Keratinocyte (primary cell): ENCODE measurements around the gene CDH13. TPM values are rescaled to one million over a fixed set of nuclear protein-coding genes. Genes with fewer than 3 reads are reported as not detected.

Experiments
- DNase-seq: peaks from one replicate; pipeline ENCODE4 v3.0.0-alpha.2; 2011; ENCODE audit warnings: low read depth, missing footprints, low spot score
- FAIRE-seq: peaks from 2 replicates; lab custom pipeline; 2011; peaks lifted over from hg19 to GRCh38; lab: Jason Lieb, UNC
- H2AFZ ChIP-seq: 2 replicates; pipeline ENCODE4 v1.6.0; 2012; ENCODE audit warnings: low read length, control low read depth, inconsistent platforms; ENCODE audit not compliant: control insufficient read depth
- H3K27ac ChIP-seq: 2 replicates; pipeline ENCODE4 v1.5.1; 2011; ENCODE audit warnings: low read length; ENCODE audit not compliant: control insufficient read depth, insufficient read depth
- H3K27me3 ChIP-seq: 3 replicates; pipeline ENCODE4 v1.6.0; 2011; ENCODE audit warnings: low read length; ENCODE audit not compliant: control insufficient read depth, insufficient read depth; ENCODE audit errors: extremely low read depth
- H3K36me3 ChIP-seq, 2 experiments: 2 replicates in 1 of 2; 3 replicates in 1 of 2; pipeline ENCODE4 v1.5.1; 2011; ENCODE audit warnings: low read length in 2 of 2, mild to moderate bottlenecking in 1 of 2; ENCODE audit not compliant: control insufficient read depth in 2 of 2, insufficient read depth in 2 of 2; ENCODE audit errors: extremely low read depth in 1 of 2
- H3K4me1 ChIP-seq: 3 replicates; pipeline ENCODE4 v1.5.1; 2011; ENCODE audit warnings: low read length; ENCODE audit not compliant: control insufficient read depth, insufficient read depth; ENCODE audit errors: extremely low read depth
- H3K4me2 ChIP-seq: 3 replicates; pipeline ENCODE4 v1.6.0; 2011; ENCODE audit warnings: low read depth, low read length; ENCODE audit not compliant: control insufficient read depth, insufficient read depth; ENCODE audit errors: extremely low read depth
- H3K4me3 ChIP-seq, 3 experiments: fragments of 200-600 bp in 1 of 3; sonication (generic) in 1 of 3; 2 replicates in 2 of 3; 3 replicates in 1 of 3; pipeline ENCODE4 v1.5.1; 2011 to 2016; ENCODE audit warnings: low read length in 3 of 3, mild to moderate bottlenecking in 3 of 3, control low read depth in 2 of 3, inconsistent platforms in 1 of 3, low read depth in 1 of 3, mixed read lengths in 1 of 3, mixed run types in 1 of 3, moderate library complexity in 1 of 3; ENCODE audit not compliant: control insufficient read depth in 2 of 3, insufficient read depth in 2 of 3; ENCODE audit errors: extremely low read depth in 1 of 3
- H3K79me2 ChIP-seq: 2 replicates; pipeline ENCODE4 v1.6.0; 2012; ENCODE audit warnings: low read length; ENCODE audit not compliant: control insufficient read depth, insufficient read depth
- H3K9ac ChIP-seq: 3 replicates; pipeline ENCODE4 v1.6.0; 2011; ENCODE audit warnings: low read length; ENCODE audit not compliant: control insufficient read depth, insufficient read depth; ENCODE audit errors: extremely low read depth
- H3K9me1 ChIP-seq: 3 replicates; pipeline ENCODE4 v1.6.0; 2011; ENCODE audit warnings: low read length; ENCODE audit not compliant: control insufficient read depth, insufficient read depth; ENCODE audit errors: extremely low read depth
- H3K9me3 ChIP-seq: 2 replicates; pipeline ENCODE4 v1.5.1; 2012; ENCODE audit warnings: low read depth, low read length; ENCODE audit not compliant: control insufficient read depth
- H4K20me1 ChIP-seq: 3 replicates; pipeline ENCODE4 v1.6.0; 2011; ENCODE audit warnings: low read length; ENCODE audit not compliant: control insufficient read depth, insufficient read depth; ENCODE audit errors: extremely low read depth
- CTCF ChIP-seq, 3 experiments: IDR thresholded peaks in 1 of 3; conservative IDR thresholded peaks in 1 of 3; optimal IDR thresholded peaks in 1 of 3; 2 replicates in 2 of 3; 3 replicates in 1 of 3; pipeline versions ENCODE3 to v1.5.1; 2011; ENCODE audit warnings: low read length in 3 of 3, mild to moderate bottlenecking in 3 of 3, moderate library complexity in 2 of 3, control low read depth in 1 of 3, inconsistent platforms in 1 of 3; ENCODE audit not compliant: insufficient read depth in 2 of 3; ENCODE audit errors: extremely low read depth in 1 of 3
- EZH2 ChIP-seq: IDR thresholded peaks from one replicate; pipeline ENCODE4 v1.6.1; 2012; ENCODE audit warnings: inconsistent platforms, mild to moderate bottlenecking, low read length, moderate library complexity
- dilution Hi-C: fragments of 300-500 bp; cut with MboI; formaldehyde crosslinking; loops from one replicate; pipeline ENCODE4 v1.7.0; 2020; ENCODE audit warnings: low sequenced_read_pairs; ENCODE audit not compliant: extremely low pct_ligation_motif_present
- polyA plus RNA-seq, 5 experiments: library from polyadenylated mRNA; depleted of rRNA in 3 of 5; stranded (reverse) in 3 of 5; stranded (forward) in 1 of 5; unstranded in 1 of 5; fragments of >200 nt; gene quantifications; 1 replicate in 1 of 5; 2 replicates in 3 of 5; 3 replicates in 1 of 5; pipeline versions ENCODE4 v1.2.1 to v1.2.3, GENCODE V29; 2011 to 2012; ENCODE audit warnings: missing spikeins in 2 of 5, low read depth in 1 of 5, low replicate concordance in 1 of 5

CDH13 gene
- polyA plus RNA-seq, 1 donor (not counting 4 experiments of a cell fraction or from before 2014, with no cell fraction given), result 111 TPM

GRCh38 chr16:82864332-82865040, 237.7 kb downstream of the CDH13 start:
- no peaks in the 10 kb centered on the region for H3K4me1 ChIP-seq
- peaks cover 4% of the 10 kb centered on the region for H3K79me2 ChIP-seq
- peaks cover 6% of the 10 kb centered on the region for H3K9me3 ChIP-seq
- peak; percentile 17 for FAIRE-seq
- no peaks in the 10 kb centered on the region for H3K9me1 ChIP-seq
- dilution Hi-C loops, result no loop called here
- no peak overlapping the region for H3K4me2 ChIP-seq
- TF ChIP-seq EZH2, result no peak
- TF ChIP-seq CTCF (optimal IDR thresholded peaks at IDR 0.05 in 1 of 3, IDR thresholded peaks at IDR 0.05 in 1 of 3, conservative IDR thresholded peaks at IDR 0.05 in 1 of 3; ENCODE audit: extremely low read depth in 1 of 3, insufficient read depth in 2 of 3, low read length in 3 of 3), result no peak
- H3K9ac ChIP-seq, result no peak overlapping the region
- no peak overlapping the region for H3K4me3 ChIP-seq
- peaks cover 0 to 8% of the 10 kb centered on the region in 2 experiments for H3K36me3 ChIP-seq
- H3K27ac ChIP-seq, result no peak overlapping the region
- no peaks in the 10 kb centered on the region for H3K27me3 ChIP-seq
- no peak for DNase-seq
- no peak overlapping the region for H2AFZ ChIP-seq
- no peaks in the 10 kb centered on the region for H4K20me1 ChIP-seq

DNA sequence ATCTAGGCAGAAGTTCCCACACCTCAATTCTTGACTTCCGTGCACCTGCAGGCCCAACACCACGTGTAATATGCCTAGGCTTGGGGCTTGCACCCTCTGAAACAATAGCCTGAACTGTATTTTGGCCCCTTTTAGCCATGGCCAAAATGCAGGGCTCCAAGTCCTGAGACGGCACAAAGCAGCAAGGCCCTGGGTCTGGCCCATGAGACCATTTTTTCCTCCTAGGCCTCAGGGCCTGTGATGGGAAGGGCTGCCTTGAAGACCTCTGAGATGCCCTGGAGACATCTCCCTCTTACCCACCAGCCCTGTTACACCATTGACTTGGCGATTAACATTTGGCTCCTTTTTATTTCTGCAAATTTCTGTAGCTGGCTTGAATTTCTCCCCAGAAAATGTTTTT, 238.6 kb downstream of the CDH13 start:
- Histone ChIP-seq H2AFZ (no peak overlapping the region), H3K36me3 (peaks cover 0 to 6% of the 10 kb centered on the region in 2 experiments), H4K20me1 (no peaks in the 10 kb centered on the region), H3K4me2 (no peak overlapping the region), H3K4me3 (no peak overlapping the region), H3K9ac (no peak overlapping the region), H3K79me2 (peaks cover 4% of the 10 kb centered on the region), H3K9me3 (peaks cover 6% of the 10 kb centered on the region), H3K27ac (no peak overlapping the region), H3K4me1 (no peaks in the 10 kb centered on the region), H3K27me3 (no peaks in the 10 kb centered on the region), H3K9me1 (no peaks in the 10 kb centered on the region)
- FAIRE-seq, result no peak
- TF ChIP-seq EZH2 (no peak), CTCF (optimal IDR thresholded peaks at IDR 0.05 in 1 of 3, IDR thresholded peaks at IDR 0.05 in 1 of 3, conservative IDR thresholded peaks at IDR 0.05 in 1 of 3; ENCODE audit: extremely low read depth in 1 of 3, insufficient read depth in 2 of 3, low read length in 3 of 3) (no peak)
- no peak for DNase-seq
- dilution Hi-C loops, result no loop called here
